ENCODE measurements around the gene MS4A10.

DNA sequence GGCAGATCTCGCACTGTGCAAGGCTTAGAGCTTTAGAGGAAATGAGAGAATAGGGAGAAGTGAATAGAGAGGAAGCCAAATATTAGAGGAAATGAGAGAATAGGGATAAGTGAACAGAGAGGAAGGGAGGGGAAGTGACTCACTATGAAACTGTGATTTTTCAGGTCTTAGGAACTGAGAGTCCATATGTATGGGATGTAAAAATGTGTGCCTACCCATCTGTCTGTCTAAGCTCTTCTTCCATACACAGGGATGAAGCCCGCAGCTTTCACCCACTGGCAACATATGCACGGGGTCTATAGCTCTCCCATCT, 50.4 kb downstream of the MS4A10 start:
- no peak for TF ChIP-seq EZH2 (IDR thresholded peaks at IDR 0.05; ENCODE audit: borderline replicate concordance)
- TF ChIP-seq, protein P1, sequence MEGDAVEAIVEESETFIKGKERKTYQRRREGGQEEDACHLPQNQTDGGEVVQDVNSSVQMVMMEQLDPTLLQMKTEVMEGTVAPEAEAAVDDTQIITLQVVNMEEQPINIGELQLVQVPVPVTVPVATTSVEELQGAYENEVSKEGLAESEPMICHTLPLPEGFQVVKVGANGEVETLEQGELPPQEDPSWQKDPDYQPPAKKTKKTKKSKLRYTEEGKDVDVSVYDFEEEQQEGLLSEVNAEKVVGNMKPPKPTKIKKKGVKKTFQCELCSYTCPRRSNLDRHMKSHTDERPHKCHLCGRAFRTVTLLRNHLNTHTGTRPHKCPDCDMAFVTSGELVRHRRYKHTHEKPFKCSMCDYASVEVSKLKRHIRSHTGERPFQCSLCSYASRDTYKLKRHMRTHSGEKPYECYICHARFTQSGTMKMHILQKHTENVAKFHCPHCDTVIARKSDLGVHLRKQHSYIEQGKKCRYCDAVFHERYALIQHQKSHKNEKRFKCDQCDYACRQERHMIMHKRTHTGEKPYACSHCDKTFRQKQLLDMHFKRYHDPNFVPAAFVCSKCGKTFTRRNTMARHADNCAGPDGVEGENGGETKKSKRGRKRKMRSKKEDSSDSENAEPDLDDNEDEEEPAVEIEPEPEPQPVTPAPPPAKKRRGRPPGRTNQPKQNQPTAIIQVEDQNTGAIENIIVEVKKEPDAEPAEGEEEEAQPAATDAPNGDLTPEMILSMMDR (IDR thresholded peaks at IDR 0.05; ENCODE audit: poor library complexity): no peak
- TF ChIP-seq EZH2phosphoT487 (IDR thresholded peaks at IDR 0.05; ENCODE audit: low read depth, severe bottlenecking, unreplicated experiment): no peak
